Fibroblast of skin of right quadriceps (primary cell): Measurements from ENCODE around the gene SLC9A9.
A peak's percentile ranks its signal among the peaks of the same experiment; 100 is the strongest.

Source experiments
- DNase-seq: peaks from one replicate; pipeline ENCODE4 v3.0.0-alpha.2; 2013

The SLC9A9 gene

DNA sequence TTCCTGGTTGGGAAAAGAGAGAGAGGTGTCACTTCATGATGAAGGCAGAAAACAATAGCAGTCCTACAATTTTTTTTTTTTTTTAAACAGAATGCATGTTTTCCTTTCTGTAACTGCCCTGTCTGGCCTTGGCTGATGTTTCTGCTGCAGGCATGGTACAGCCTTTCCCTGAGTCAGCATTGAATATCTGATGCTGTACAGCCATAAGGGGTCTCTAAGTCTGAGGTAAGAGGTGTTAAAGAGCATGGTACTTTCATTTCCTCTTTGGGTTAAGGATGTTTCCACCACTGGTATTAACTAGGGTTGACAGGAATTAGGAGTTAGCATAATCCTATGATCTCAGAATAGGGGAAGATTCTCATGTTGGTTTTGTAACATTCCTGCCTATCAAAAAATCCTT lies 581.3 kb downstream of the SLC9A9 start:
- DNase-seq, result no peak

DNA sequence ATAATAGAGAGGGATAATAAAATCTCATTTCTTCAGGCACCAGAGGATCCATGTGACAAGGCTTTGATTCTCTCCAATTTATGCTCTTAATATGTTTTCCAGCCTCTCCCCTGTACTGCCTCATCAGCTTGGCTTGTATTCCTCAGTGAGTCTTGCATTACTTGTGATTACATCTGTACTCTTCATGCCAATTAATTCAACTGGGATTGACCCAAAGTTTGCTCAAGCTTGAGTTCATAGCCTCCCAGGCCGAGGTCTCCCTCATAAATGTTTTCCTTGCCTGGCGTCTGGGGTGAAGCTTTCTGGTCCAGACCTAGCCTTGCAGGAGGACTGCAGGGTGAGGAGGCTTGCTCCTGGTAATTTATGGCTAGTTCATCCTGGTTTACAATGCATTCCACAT lies 581.8 kb downstream of the SLC9A9 start:
- peak; percentile 11 for DNase-seq

DNA sequence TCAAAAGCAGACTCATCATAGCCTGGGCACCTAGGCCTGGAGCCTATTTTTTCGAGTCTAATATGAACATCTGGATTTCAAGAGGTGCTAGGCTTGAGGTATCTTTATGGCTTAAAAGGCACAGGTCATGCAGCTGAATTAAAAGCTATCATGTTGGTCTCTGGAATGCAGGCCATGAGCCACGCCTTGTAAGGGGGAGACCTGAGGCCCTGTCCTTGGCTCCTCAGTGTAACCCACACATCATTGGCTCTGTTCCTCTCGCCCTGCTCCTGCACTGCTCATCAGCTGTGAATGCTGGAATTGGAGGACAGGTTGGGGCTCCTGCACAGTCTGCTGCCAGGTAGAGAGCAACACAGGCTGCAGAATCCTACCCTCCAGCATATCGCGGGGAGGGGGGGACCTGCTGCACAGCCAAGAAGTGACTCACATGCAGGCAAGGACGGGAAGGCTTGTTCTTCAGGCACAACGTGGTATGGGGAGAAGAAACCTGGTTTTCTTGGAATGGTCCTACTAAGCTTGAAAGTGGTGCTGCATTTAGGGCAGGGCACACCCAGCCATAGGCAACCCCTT lies 582.7 kb downstream of the SLC9A9 start:
- DNase-seq, result no peak

DNA sequence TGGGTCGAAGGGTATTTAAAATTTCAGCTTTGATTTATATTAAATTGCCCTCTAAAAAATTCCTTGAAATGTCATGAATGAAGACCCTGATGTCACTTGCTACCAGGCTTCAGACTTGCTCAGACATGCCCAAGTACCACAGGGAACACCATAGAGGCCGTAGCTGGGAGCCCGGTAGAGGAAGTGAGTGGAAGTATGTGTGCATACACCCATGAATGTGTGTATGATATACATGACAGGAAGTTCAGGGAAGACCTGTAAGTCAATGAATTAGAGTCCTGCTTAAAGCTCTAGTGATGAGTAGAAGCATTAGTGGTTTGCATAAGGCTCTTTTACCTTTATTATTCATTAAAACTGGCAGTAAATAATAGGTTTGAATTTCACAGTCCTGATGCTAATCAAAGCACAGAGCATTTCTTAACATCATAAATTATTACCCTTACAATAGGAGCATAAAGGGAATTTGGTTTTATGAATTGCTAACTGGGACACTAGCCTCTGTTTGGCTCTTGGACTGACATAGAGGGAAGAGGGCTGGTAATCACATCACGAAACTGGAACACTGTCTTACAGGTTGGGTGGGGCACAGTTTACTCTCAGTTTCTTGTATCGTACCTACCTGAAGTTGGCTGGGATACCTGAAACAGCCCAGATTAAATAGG lies 584.3 kb downstream of the SLC9A9 start:
- DNase-seq, result no peak

DNA sequence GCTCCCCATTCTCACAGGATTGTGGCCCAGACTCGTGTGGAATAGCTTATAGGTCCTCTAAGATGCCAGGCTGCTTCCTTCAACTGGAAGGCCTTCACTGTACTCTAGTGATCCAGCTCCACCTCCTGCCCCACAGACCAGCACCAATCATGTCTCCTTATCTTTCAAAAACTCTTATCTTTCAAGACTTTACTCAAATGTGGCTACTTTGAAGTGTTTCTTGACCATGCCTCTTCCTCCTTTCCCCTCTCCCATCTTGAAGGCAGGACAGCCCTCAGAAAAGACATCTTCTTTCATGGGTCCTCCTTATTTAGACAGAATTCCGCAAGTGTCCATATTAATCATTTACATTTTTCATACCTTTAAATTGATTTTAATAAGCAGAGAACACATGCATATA lies 586.4 kb downstream of the SLC9A9 start:
- no peak for DNase-seq

DNA sequence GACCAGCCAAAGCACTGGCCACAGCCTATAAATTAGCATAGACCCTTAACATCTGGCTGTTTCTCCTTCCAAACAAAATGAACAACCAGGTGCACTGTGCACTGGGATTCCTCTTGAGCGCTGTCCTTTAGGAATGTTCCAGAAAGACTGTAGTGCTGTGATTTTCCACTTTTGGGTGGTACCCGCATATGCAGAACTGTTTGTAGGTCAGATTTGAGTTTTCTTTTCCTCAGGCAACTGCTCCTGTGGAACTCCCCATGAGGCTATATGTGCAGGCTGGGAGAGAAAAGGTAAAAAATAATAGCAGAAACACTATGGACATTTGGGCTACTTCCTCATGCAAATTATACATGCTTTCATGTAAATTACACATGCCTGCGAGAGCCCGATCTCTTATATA lies 589.6 kb downstream of the SLC9A9 start:
- no peak for DNase-seq

DNA sequence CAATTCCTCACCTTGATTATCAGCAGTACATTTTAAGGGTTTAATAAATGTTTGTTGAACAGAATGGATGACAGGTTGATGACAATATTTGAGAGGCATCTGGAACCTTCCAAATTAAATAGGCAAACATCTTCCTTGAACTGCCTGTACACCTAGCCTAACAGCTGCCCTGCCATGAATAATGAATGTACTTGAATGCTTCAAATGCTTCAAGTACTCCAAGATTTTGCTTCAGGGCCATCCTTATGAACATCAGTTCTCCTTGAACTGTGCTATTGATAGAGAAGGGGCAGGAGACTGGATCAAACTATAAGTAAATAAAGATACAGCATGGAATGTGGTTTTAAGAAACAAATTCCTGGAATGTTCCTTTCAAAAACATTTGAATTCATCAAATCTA lies 591.9 kb downstream of the SLC9A9 start:
- DNase-seq, result no peak

DNA sequence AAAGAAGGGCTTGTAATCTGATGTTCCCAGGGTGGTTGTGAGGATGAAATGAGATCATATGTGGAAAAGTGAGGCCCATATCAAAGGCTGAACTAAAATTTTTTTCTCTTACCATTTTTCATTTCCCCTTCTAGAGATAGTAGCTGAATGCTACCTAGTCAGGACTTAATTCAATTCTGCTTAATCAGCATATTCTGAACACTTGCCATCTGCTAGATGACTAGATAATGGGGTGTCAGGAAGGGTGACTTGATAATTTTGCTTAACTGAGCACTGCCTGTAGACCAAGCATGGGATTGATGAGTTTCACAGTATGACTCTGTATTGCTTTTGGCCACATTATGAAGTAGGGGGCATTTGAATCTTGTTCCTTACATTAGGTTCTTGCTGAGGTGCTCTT lies 592.5 kb downstream of the SLC9A9 start:
- DNase-seq, result no peak

DNA sequence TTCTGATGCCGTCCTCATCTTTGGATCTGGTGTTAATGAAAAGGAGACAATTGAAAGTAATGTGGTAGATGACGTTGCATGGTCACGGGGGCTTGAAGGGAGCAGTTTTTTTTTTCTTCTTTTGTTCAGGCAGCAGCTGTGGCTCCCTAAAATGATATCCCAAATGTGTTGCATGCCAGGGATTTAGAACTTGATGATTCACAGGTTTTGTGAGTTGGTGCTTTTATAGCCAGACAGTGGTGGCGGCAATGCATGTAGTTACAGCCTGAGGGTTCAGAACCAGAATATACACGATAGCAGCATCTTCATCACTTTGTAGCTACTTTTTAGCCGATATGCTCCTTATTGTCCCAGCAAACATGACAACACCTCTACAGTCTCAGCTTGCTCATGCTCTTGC lies 595.3 kb downstream of the SLC9A9 start:
- peak; percentile 54 for DNase-seq

DNA sequence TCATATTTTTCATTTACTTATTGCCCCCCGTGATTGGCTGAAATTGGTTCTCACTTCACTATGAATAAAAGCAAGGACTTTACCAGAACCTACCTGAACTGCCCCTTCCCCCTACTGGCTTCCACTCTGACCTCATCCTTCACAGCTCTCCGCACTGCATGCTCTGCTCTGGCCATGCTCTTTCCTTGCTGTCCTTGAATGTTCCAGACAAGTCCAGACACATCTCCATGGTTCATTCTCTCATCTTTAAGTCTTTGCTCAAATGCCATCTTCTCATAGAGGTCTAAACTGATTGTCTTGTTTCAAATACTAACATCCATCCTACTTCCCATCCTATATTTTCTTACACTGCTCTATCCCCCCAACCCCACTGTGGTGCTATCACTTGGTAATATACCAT lies 599.3 kb downstream of the SLC9A9 start:
- DNase-seq, result no peak

DNA sequence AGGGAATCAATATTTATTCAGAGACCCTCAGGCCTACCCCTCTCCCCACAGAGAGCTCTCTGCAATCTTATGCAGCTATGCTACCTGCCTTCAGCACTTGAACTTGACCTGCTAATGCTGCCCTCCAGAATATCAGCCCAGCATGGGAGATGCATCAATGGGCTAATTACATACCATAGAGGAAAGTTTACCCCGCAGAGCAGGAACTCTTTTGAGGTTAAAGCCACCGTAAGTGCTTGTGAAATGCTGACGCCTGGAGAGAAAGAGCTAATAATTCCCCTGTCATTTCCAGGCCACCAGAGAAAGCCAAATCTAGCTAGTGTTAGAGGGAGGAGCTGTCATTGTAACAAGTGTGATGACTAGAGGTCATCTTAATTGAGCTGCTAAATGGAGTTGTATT lies 601.2 kb downstream of the SLC9A9 start:
- DNase-seq, result no peak

DNA sequence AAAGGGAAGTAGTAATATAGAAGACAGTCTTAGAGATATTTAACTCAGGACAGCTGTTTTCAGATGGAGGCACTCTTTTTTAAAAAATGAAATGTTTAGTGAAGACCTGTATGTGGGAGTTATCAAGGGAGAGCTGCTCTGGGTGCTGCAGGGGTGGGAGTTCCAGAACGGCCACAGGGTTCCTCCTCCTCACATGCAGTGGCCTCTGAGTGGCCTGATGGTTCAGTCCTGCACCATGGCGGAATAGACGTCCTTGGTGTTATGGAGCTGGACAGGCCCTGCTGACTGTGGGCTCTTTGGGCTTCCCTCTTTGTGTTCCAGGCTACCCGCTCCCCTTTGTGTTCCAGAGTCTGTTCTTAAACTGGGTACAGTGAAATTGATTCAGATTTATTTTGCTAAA lies 602.6 kb downstream of the SLC9A9 start:
- DNase-seq, result no peak

DNA sequence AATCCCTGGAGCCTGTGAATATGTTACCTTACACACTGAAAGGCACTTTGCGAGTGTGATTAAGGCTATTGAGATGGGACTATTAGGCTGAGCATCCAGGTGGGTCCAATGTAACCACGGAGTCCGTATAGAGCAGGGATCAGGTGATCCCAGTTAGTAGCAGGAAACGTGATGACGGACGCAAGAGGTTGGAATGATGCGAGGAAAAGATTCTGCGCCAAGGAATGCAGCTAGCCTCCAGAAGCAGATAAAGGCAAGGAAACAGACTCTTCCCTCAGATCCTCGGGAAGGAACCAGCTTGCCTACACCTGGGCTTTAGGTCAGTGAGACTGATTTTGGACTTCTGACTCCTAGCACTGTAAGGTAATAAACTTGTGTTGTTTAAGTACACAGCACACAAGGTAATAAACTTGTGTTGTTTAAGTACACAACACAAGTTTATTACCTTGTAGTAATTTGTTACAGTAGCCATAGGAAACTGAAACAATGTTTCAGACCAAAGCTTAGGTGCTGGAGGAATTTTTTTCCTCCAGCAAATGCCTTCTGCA lies 603.7 kb downstream of the SLC9A9 start:
- DNase-seq, result no peak

DNA sequence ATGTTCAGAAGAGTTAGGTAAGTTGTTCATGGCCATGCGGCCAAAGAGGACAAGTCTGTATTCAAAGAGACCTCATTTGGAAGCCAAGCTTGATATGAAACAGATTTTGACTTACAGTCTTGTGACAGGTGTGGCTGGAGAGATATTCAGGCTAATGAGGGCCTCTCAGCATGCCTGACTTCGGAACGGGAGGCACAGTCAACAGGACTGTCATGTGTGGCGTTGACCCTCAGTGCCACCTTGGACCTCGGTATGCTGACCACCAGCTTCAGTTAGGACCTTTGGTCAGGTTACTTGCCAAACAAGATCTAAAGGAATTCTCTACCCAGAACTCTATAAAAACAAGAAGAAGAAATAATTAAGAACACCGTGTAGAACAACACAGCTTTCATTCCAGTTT lies 604.6 kb downstream of the SLC9A9 start:
- DNase-seq, result no peak

DNA sequence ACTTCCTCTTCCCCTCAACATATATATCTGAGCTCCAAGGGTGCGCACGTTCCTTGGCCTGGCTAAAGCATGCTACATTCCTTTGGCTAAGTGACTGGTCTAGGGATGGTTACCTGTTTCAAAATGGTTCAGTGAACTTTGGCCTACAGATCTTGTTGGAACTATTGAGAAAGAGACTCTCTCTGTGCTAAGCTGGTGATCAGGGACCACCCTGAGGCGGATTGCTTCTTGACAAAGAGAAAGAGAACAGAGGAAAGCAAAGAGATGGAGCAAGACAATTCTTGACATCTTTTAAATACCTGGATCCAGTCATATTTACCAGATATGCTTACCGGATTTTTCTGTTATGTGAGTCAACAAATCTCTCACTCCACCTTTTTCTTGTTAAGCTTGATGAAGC lies 605.6 kb downstream of the SLC9A9 start:
- no peak for DNase-seq

DNA sequence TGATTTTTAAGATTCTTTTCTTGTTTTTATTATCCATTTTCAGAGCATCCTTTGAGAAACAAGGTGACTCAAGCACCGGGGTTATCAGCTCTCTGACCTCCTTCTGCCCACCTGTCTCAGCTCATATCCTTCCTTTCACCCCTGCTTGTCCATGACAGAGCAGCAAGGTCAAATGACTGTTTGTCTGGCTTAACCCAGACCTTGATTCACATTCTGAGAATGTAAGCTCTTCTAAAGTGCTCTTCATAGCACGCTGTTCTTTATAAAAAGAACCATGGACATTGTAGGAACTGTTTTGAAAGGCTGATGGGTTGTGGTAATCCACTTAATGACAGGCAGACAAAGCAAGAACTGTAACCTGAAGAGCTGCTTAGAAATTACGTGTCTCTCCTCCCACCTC lies 606.2 kb downstream of the SLC9A9 start:
- DNase-seq, result no peak

DNA sequence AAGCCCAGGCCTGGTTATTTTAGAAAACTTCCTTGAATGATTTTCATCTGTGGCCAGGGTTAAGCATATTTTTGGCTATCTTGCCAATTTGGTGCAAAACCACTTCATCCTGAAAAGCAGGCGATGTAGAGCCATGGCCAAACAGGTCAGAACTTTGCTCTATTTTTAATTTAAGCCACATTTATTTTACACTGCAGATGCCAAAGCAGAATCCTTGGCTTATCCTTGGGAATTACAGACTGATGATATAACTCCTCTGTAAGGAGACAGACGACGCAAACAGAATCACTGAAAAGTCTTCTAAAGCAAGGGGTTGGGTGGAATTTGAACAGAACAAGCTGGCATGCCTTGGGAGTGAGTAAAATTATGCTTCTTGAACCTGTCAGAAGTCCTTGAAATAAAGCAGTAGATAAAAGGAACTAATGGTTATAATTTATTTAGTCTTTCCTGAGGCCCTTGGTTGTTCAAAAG lies 606.8 kb downstream of the SLC9A9 start:
- DNase-seq, result peak; percentile 37

DNA sequence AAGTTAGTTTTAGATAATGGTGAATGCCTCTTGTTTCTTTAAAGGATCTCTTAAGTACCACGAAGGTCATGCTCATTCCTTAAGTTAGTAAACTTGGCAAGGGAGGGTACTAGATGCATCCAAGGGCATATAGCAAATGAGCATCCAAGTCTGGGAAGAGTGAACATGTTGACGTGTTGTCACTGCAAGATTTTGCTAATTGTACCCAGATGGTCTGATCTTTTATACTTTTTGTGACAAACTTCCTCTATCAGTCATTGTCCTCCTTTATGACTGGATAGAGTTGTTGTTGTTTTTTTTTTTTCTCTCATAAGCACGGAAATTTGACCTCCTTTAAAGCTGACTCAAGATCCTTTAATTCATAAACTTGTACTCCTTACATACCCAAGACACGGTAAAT lies 607.4 kb downstream of the SLC9A9 start:
- no peak for DNase-seq

DNA sequence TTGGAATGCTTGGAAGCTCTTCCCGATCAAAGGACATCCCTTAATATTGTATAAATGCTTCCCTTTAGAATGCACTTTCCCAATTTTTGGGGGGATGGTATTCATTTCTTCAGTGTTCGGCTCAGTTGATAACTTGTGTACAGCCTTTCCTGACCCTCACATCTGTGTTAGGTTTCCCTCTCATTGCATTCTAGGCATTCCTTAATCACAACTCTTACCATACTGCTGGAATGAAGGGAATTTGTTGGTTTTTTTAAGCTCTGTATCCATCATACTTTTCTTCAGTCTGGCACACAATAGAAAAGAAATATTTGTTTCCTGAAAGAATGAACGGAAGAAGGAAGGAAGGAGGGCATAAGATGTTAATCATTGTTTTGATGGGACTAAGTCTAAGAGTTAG lies 609.2 kb downstream of the SLC9A9 start:
- DNase-seq, result peak; percentile 79

DNA sequence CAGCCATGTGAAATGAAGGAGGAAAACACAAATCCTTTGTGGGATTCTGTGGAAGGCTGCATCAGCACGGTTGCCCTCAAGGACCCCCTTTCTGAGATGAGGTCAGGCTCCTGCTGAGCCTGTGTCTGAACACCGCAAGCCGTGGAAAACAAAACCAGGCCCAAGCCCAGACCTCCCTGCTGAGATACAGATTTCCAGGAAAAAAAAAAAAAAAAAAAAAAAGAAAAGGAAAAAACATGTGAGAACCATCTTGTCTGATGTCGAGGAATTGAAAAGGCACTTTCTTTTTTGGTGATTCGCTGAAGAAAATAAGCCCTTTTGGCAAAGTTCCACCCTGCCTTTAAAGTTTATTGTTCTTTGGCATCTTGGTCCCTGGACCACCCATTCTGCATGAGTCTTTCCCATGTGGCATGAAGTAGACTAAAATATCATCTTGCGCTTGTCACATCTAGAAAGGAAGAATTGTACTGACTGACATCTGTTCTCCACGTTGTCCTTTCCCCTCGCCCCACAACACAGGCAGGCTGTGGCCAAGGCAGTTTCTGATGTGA lies 611.1 kb downstream of the SLC9A9 start:
- DNase-seq, result peak; percentile 60

DNA sequence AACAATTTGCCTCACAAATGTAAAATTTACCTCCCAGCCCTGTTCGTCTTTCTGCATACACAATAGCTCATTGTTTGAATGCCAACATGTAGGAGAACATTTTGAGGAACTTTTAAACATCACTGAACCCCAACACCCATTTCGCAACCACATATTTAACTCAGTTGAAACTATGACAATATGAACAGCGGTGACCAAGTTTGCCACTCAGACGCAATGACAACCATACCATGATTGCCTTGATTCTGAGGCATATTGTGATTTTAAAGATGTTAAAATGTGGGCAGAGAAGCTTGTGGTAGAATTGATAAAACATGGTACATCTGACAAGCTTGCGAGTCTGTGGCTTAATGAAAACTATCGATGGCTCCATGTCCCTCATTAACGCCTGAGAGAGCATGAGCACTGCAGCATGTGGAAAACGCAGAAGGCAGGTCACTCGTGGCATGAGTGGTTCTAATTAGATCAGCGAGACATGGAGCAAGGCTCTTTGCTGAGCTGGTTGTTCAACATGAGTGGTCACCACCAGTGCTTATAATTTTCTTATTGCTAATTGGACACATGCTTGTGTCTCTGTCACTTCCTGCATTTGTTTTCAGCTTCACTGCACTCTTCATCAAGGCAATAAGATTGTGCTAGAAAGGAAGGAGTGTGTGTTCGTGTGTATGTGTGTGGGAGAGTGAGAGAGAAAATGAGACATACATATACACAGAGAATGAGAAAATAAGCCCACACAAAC lies 611.9 kb downstream of the SLC9A9 start:
- DNase-seq, result no peak

DNA sequence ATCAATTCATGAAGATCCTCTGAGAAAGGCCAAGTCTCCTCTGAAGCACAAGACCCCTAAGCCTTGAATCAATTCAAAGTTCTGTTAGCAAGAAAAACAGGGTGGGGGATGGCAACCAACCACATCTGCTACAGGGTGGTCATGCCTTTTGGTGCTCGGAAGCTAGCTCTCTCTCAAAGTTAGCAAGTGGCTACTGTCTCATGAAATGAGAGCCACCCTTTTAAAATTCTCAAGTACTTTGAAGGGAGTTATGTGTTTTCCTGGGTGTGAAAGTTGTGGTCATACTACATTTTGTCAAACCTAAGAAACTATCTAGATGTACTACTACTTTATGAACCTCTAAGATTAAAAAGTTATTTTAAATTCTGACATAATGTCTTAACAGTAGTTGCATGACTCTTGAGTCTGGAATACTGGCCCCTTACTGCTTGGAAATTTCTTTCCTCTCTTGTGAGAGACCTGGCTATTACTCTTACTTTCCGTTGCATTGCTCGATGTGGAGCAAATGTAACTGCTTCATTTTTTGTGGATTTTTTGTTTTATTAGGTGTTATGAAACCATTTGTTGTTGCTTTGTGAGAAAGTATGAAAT lies 612.6 kb downstream of the SLC9A9 start:
- no peak for DNase-seq

DNA sequence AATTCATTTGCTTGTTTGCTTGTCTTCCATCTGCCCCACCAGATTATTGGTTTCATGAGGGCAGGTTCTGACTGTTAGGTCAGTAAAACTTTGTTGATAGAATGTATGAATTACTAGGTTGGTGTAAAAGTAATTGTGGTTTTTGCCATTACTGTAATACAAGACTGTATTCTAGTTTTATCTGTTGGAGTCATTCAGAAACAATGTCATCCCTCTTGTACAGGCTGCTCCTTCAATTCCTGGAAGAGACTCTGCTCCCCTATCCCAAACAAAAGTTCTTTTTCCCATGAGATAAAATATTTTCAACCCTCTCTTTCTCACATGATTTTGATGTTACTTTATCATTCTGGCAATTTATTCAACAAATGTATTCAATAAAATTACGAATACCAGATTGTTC lies 613.7 kb downstream of the SLC9A9 start:
- peak; percentile 36 for DNase-seq
